Mesothelial cell of epicardium (in vitro differentiated cells): ENCODE results near the gene FAM89B. TPM values are rescaled to one million over a fixed set of nuclear protein-coding genes. Genes with fewer than 3 reads are reported as not detected.

ENCODE experiments used
- DNase-seq, 2 experiments: peaks; one replicate each; pipeline ENCODE4 v3.0.0; 2021; ENCODE audit warnings: low spot score in 2 of 2; ENCODE audit not compliant: unreplicated experiment in 2 of 2
- H3K27ac Mint-ChIP-seq: 2 replicates; pipeline ENCODE4 v1.8.0; 2021; ENCODE audit warnings: mixed read lengths
- H3K27me3 Mint-ChIP-seq: 2 replicates; pipeline ENCODE4 v1.8.0; 2021; ENCODE audit warnings: low read depth, mixed read lengths
- H3K36me3 Mint-ChIP-seq: 2 replicates; pipeline ENCODE4 v1.8.0; 2021; ENCODE audit warnings: mixed read lengths
- H3K4me1 Mint-ChIP-seq: 2 replicates; pipeline ENCODE4 v1.8.0; 2021; ENCODE audit warnings: mixed read lengths
- H3K4me3 Mint-ChIP-seq: 2 replicates; pipeline ENCODE4 v1.8.0; 2021; ENCODE audit warnings: mild to moderate bottlenecking, moderate library complexity, mixed read lengths
- H3K9me3 Mint-ChIP-seq: 2 replicates; pipeline ENCODE4 v1.8.0; 2021; ENCODE audit warnings: mixed read lengths
- total RNA-seq: library from RNA; stranded (reverse); gene quantifications from 3 replicates; pipeline ENCODE4 v1.2.1, GENCODE V29; 2021
- TF ChIP-seq, protein P1 (sequence below): fragments of 200-600 bp; sonication (generic); IDR thresholded peaks from one replicate; pipeline ENCODE4 v1.5.0; 2021; ENCODE audit warnings: antibody characterized with exemption; ENCODE audit not compliant: unreplicated experiment

Gene FAM89B
- total RNA-seq, 1 donor from 2014 or later, result 57.6 TPM

DNA sequence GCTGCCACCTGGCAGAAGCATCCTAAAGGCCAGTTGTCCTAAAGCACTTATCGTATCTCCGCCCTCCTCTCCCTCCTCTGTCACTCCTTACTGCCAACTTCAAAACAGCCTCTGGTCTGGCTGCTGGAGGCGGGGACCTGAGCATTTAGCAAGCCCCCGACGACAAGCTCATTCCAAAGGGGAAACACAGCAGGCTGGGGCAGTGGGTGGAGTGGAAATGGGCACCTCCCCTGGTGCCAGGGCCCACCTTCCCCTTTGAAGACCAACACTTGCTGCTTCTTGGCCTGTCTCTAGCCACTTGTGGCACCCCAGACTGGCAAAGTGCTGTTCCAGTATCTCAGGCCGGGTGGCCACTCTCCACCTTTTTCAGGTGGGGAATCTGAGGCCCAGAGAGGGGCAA, 38.1 kb downstream of the FAM89B start:
- DNase-seq, result no peak
- Mint-ChIP-seq H3K27me3 (no peaks in the 10 kb centered on the region), H3K4me1 (peaks cover 25% of the 10 kb centered on the region), H3K27ac (no peak overlapping the region), H3K9me3 (no peaks in the 10 kb centered on the region), H3K36me3 (peaks cover 10% of the 10 kb centered on the region), H3K4me3 (no peak overlapping the region)
- TF ChIP-seq, protein P1, sequence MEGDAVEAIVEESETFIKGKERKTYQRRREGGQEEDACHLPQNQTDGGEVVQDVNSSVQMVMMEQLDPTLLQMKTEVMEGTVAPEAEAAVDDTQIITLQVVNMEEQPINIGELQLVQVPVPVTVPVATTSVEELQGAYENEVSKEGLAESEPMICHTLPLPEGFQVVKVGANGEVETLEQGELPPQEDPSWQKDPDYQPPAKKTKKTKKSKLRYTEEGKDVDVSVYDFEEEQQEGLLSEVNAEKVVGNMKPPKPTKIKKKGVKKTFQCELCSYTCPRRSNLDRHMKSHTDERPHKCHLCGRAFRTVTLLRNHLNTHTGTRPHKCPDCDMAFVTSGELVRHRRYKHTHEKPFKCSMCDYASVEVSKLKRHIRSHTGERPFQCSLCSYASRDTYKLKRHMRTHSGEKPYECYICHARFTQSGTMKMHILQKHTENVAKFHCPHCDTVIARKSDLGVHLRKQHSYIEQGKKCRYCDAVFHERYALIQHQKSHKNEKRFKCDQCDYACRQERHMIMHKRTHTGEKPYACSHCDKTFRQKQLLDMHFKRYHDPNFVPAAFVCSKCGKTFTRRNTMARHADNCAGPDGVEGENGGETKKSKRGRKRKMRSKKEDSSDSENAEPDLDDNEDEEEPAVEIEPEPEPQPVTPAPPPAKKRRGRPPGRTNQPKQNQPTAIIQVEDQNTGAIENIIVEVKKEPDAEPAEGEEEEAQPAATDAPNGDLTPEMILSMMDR, result no peak

DNA sequence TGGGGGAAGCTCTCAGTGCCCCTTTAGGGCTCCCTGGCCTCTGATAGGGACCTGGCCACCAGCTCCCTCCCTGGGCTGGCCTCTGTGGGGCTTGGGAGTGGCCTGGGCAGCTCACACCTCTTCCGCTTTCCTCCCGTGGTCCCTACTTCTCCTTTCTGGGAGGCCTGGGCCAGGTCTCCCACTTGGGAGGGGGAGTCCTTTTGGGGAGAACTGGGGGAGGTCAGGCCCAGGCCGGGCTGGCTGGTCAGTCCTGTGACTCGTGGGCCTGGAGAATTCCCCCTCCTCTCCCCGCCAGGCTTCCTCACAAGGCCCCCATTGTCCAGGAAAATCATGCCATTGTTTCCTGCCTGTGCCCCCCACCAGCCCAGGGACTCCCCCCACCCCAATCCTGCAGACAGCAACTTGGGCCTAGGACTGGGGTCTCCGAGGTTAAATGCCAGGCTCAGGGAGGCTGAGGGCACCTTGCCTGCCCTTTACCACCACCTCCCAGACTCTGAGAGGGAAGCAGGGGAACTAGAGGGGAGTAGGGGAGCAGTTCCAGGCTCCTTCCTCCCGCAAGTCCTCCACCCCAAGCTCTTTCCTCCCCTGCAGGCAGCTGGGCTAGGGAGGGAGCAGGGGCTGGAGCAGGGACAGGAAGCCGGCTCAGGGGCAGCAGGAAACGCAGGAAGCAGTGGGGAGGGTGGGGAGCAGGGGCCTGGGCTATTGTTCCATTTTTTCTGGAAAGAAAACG, 38.9 kb downstream of the FAM89B start:
- H3K4me1 Mint-ChIP-seq, result peaks cover 25% of the 10 kb centered on the region
- no peak overlapping the region for H3K4me3 Mint-ChIP-seq
- peaks cover 8% of the 10 kb centered on the region for H3K36me3 Mint-ChIP-seq
- no peak for DNase-seq
- no peak overlapping the region for H3K27ac Mint-ChIP-seq
- H3K27me3 Mint-ChIP-seq, result no peaks in the 10 kb centered on the region
- H3K9me3 Mint-ChIP-seq, result no peaks in the 10 kb centered on the region
- TF ChIP-seq, protein P1, result no peak

DNA sequence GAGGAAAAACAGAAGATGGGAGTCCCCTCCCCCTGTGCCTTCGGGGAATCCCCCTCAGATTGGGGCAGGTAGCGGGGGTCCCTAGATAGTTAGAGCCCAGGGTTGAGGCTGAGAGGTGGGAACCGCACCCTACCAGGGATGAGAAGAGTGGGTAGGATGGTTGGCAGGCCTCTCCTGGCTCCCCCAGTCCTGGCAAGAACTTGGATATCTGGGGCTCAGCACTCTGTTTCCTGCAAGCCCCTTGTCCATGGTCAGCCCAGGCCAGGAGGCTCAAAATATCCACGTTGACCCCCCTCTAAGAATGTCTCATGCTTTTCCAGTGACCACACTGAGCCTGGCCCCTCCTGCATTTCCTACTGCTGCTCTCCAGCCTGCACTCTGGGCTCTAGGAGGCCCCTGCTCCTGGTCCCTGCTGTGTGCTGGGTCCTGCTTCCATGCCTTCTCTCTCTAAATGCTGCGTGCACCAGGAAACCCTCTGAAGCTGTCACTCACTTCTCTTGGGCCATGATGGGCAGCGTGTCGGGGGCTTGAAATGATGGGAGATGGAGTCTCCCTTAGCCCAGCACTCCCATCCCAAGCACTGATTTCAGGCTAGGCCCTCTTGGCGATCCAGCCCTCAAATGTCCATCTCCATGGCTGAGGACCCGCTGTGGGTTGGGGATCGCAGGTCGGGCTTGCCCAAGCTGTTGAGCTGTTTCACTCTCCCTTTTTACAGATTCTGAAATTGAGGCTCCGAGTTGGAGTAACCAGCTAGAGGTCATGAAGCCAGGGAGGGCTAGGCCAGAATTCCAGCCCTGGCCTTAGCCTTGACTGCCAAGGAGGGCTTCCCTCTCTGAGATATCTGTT, 39.6 kb downstream of the FAM89B start:
- Mint-ChIP-seq H3K36me3 (peaks cover 8% of the 10 kb centered on the region), H3K27me3 (no peaks in the 10 kb centered on the region), H3K9me3 (no peaks in the 10 kb centered on the region), H3K27ac (peak overlapping the region; percentile 85), H3K4me1 (peaks cover 26% of the 10 kb centered on the region), H3K4me3 (peak overlapping the region; percentile 87)
- no peak for DNase-seq
- TF ChIP-seq, protein P1, result no peak

DNA sequence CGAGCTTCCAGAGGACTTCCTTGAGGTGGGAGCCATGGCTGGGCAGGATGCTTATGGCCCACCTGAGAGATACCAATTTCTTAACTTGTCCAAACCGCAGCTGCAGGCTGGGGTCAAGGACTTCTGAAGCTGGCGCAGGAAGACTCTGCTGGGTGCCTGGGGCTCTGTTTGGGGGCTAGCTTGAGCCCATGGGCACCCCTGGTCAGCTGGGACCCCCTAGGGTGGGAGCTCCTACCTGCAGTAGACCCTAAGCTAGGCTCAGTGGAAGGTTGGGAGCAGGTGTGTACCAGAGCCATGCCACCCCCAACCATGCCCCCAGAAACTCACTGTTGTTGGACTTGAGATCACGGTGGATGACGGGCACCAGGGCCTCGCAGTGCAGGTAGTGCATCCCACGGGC, 40.4 kb downstream of the FAM89B start:
- no peak for DNase-seq
- peaks cover 8% of the 10 kb centered on the region for H3K36me3 Mint-ChIP-seq
- peaks cover 21% of the 10 kb centered on the region for H3K4me1 Mint-ChIP-seq
- peak overlapping the region; percentile 87 for H3K4me3 Mint-ChIP-seq
- TF ChIP-seq, protein P1, result no peak
- H3K27me3 Mint-ChIP-seq, result no peaks in the 10 kb centered on the region
- no peaks in the 10 kb centered on the region for H3K9me3 Mint-ChIP-seq
- H3K27ac Mint-ChIP-seq, result peak overlapping the region; percentile 85

DNA sequence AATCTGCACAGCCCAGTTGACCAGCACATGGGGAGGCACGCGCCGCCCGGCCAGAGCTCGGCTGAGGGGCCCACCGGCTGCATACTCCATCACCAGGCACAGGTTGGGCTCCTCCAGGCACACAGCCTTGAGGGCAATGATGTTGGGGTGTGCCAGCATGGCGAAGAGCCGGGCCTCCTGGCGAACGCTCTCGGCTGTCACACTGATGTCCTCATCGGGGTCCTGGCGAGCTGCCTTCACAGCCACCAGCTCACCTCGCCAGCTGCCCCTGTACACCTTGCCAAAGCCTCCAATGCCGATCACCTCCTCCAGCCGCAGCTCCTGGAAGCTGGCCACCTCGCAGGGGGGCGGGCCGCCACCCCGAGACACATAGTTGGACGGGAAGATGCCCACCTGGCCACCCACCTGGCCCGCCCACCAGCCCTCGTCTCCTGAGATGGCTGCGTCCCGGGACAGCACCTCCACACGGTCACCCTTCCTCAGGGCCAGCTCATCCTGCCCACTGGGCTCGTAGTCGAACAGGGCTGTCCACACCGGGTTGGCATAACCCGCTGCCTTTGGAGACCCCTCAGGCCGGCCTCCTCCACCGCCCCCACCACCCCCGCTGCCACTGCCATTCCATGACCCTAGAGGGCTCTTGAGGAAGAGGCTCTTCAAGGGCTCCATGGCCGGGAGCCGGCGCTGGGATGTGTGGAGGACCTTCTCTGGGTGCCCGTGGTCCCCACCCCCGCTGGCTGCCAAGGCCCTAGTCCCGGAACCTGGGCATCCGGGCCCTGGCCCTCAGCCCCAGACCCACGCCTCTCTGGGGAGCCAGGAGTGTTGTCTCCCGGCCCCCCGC, 41.0 kb downstream of the FAM89B start:
- Mint-ChIP-seq H3K9me3 (no peaks in the 10 kb centered on the region), H3K36me3 (peaks cover 5% of the 10 kb centered on the region), H3K27me3 (no peaks in the 10 kb centered on the region), H3K27ac (peak overlapping the region; percentile 64), H3K4me1 (peaks cover 21% of the 10 kb centered on the region), H3K4me3 (peak overlapping the region; percentile 87)
- TF ChIP-seq, protein P1, result no peak
- DNase-seq, result no peak
